Measurements from ENCODE around the gene RAD9A.

RAD9A gene

DNA sequence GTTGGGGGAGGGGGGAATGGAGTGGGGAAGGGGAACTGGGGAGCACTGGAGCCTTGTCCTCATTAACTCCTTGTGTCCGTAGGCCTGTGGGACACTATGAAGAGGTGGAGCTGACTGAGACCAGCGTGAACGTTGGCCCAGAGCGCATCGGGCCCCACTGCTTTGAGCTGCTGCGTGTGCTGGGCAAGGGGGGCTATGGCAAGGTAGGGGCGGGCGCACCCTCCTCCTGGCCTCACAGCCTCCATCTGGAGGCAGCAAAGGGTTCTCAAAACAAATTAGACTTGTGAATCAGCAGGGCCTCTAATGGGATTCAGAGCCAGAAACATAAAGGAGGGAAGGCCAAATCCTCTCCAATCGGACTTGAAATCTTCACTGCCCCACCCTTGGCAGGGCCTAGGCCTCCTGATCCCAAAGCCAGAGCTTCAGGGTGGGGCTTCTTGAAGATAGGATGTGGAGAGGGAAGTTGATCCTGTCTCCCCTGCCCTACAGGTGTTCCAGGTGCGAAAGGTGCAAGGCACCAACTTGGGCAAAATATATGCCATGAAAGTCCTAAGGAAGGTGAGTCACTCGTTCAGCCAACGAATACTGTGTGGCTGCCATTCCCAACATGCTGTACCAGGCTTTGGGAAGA, 37.4 kb downstream of the RAD9A start:
- DNase-seq, result no peak

DNA sequence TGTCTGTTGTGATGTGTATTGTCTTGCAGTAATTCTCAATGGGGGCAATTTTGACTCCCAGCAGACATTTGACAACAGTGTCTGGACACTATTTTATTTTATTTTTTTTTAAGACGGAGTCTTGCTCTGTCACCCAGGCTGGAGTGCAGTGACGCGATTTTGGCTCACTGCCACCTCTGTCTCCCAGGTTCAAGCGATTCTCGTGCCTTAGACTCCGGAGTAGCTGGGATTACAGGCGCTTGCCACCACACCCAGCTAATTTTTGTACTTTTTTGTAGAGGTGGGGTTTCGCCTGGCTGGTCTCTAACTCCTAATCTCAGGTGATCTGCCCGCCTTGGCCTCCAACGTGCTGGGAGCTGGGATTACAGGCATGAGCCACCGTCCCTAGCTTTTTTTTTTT, 37.9 kb downstream of the RAD9A start:
- DNase-seq, result no peak

DNA sequence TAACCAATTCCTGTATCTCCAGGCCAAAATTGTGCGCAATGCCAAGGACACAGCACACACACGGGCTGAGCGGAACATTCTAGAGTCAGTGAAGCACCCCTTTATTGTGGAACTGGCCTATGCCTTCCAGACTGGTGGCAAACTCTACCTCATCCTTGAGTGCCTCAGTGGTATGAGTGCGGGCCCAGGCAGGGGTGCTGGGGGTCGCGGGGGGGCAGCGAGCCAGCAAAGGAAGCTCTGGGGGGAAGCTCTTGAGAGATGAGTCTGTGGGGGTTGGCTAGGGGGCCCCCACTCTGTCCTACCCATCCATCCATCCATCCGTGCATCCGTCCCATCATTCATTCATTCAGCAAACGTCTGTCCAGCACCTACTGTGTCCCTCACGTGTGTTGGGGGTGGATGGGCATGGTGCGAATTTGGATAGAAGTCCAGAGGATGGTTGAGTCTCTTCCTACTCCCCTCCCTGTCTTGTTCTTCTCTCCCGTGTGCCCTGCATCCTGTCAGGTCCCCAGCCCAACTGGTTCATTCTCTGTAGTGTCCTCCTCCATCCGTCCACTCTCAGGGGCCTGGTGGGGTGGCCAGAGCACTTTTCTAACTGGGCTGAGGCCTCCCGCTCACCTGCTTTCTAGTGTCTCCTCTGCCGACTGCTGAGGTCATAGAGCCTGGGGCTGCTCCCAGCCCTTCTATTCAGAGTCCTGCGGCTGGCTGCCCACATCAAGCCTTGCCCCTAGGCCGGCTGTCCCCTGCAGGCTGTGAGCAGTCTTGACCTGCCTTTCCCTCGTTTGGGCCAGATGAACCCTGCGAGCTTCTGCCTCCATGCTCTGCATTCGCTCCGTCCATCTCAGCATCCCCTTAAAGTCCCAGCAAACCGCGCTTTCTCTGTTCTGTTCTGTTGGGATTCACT, 39.8 kb downstream of the RAD9A start:
- DNase-seq, result no peak

DNA sequence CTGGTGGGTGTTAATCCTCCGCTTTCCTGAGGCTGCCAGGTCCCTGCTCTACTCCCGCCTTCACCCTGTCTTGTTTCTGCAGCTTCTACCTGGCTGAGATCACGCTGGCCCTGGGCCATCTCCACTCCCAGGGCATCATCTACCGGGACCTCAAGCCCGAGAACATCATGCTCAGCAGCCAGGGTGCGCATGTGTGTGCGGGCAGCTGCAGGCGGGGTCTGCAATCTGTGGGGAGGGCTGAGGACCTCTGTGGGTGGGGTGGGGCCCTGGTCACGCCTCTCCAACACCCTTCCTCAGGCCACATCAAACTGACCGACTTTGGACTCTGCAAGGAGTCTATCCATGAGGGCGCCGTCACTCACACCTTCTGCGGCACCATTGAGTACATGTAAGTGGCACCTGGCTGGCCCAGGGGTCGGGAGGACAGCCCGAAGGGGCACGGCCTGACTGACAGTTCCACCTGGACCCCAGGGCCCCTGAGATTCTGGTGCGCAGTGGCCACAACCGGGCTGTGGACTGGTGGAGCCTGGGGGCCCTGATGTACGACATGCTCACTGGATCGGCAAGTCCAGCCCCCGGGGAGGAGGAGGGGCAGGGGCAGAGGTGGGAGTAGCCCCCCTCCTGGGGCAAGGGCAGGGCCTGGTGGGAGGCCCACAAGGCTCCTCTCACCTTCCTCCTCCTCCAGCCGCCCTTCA, 41.0 kb downstream of the RAD9A start:
- DNase-seq, result no peak

DNA sequence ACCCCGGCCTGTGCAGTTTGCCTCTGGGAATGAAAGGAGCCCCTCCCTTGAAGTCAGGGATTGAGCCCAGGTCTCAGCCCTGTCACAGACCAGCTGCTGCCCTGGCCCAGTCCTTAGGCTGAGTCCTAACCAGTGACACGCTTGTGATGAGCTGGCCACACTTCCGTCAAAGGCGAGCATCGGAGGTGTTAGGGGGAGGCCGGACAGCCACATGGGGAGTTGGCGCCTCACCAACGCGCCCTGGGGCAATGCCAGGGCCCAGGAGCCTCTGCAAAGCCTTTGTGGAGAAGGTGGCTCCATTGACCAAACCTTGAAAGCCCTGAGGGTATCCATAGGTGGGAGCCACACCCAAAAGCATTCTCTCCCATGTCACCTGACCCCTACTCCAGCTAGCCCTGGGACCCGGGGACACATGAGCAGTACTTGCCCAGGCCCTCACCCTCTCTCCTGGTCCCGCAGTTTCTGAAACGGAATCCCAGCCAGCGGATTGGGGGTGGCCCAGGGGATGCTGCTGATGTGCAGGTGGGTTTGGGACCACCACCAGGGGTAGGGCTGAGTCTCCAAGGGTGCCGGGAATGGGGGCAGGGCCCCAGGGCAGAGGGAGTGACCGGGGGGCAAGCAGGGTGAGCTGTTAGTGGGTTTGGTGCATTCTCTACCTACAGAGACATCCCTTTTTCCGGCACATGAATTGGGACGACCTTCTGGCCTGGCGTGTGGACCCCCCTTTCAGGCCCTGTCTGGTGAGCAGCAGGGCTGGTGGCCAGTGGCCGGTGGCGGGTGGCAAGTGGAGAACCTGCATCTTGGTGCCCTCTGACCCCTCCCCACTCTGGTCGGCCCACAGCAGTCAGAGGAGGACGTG, 42.0 kb downstream of the RAD9A start:
- no peak for DNase-seq

DNA sequence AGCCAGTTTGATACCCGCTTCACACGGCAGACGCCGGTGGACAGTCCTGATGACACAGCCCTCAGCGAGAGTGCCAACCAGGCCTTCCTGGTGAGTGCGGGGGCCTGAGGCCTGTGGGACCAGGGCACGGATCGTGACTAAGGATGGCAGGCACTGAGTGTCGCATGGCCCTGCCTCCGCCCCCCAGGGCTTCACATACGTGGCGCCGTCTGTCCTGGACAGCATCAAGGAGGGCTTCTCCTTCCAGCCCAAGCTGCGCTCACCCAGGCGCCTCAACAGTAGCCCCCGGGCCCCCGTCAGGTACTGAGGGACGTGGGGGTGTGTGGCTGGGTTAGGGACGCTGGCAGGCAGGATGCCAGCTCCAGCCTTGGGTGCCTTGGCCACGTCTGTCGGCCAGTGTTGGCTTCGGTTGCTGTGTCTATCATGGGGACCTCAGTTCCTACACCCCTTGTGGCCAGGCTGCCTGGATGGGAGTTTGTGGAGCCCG, 42.7 kb downstream of the RAD9A start:
- DNase-seq, result no peak

DNA sequence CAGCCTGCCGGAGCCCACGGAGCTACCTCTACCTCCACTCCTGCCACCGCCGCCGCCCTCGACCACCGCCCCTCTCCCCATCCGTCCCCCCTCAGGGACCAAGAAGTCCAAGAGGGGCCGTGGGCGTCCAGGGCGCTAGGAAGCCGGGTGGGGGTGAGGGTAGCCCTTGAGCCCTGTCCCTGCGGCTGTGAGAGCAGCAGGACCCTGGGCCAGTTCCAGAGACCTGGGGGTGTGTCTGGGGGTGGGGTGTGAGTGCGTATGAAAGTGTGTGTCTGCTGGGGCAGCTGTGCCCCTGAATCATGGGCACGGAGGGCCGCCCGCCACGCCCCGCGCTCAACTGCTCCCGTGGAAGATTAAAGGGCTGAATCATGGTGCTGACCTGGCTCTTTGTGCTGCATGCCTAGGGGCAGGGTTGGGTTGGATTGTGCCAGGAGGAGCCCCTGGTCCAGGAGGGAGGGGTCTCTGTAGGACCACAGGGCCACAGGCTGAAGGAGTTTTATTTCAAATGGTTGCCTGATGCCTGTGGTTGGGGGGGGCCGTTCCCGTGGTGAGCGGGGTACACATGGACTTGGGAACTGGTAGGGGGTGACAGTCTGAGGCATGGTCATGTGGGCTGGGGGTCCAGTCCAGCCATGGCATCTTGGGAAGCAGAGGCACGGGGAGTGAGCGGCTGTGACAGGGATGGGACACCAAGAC, 43.4 kb downstream of the RAD9A start:
- no peak for DNase-seq

DNA sequence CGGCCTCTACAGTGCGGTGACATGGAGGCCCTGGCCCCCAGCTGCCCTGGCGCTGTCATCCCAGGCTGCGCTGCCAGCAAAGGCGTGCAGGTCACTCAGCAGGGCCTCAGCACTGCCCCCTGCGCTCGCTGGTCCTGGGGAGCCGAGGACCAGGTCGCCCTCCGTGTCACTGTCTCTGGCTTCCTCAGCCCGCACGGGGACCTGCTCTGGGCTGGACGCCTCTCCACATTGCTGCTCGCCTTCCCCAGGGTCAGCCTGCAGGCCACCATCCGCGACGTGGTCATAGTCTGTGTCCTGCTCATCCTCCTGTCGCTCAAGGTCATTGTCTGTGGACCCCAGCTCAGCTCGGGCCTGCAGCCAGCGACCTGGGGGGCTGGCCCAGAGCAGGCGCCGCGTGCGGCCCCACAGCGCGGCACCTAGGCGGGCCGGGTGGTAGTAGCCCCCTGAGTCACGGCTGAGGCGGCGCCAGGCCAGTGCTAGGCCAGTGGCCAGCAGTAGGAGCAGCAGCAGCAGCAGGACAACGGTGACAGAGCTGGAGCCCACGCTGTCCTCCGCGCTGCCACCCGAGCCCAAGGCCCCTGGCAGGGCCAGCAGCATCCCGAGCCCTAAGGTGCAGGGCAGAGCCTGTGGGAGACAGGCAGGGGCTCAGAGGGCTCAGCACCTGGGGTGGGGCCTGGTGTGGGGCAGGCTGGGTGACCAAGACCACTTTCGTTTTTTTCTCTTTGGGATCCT, 44.1 kb downstream of the RAD9A start:
- no peak for DNase-seq

DNA sequence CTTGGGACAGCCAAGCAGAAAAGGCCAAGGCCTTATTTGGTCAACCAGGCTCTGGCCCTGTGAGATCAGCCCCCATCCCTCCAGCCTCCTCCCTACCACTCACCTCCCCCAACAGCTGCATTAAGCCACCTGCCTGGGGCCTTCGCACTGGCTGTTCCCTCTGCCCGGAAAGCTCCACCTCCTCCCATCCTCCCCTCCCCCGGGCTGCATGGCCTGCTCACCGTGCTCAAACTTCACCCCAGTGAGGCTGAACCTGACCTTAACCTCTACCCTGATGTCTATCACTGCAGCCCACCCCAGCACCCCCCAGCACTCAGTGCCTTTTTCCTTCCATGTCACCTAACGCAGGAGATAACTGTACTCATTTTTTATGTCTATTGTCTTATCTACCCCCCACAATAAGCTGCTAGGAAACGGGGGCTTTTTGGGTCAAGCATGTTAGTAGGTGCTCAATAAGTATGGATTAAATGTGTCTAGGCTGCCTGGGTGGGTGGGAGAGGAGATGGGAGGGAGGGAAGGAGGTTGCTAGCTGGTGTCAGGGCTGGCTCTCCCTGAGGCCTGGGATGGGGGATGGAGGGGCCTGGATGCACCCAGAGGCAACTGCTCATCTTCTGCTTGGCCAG, 44.8 kb downstream of the RAD9A start:
- peak; percentile 46 for DNase-seq

DNA sequence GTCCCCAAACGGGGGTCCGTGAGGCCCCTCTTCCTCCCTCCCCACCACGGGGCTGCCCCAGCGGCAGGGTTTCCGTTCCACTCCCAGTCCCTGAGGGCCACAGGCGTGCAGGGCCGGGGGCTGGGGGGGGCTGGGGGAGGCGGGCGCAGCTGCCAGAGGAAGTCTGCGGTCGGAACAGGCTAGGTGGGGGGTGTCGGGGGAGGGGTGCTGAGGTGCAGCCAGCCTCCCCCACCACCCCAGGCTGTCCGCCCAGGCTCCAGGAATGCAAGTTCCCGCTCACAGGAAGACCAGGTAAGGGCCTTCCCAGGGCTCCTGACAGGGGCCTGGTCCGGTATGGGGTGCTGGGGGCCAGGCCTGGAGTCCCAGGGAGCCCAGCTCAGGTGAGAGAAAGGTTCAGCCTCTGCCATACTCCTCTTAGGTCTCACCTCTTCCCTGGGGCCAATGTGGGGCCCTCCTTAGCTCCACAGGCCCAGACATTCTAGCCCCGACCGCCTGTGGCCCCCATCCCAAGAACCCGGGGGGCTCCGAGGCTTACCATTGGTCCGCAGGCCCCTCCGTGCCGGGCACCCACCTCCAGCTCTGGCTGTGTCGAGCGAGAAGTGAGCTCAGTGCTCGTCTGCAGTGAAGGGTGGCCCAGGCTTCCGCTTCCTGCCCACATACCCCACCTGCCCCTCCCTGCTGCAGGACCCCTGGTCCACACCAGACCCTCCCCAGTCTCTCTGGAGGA, 45.5 kb downstream of the RAD9A start, which contains the start of gene PTPRCAP:
Gene PTPRCAP (minus strand): TSS at position 601 of the 727 bp plus-strand sequence. CDS start 63 bp downstream, at position 538.
- DNase-seq, result peak; percentile 39

DNA sequence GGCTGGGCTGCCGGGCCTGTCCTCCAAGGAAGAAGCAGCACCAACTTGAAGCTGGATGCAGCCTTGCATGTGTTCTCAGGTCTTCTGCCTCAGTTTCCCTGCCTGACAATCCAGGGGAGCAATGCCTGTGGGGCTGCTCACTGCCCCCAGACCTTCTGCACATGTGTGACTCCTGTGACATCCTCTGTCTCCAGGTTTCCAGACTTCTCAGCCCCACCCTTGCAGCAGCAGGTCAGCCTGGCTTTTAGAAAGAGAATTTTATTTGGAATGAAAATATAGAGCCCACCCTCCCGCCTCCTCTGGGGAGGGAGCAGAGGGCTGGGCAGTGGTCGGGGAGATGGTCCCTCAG, 46.0 kb downstream of the RAD9A start:
- no peak for DNase-seq

DNA sequence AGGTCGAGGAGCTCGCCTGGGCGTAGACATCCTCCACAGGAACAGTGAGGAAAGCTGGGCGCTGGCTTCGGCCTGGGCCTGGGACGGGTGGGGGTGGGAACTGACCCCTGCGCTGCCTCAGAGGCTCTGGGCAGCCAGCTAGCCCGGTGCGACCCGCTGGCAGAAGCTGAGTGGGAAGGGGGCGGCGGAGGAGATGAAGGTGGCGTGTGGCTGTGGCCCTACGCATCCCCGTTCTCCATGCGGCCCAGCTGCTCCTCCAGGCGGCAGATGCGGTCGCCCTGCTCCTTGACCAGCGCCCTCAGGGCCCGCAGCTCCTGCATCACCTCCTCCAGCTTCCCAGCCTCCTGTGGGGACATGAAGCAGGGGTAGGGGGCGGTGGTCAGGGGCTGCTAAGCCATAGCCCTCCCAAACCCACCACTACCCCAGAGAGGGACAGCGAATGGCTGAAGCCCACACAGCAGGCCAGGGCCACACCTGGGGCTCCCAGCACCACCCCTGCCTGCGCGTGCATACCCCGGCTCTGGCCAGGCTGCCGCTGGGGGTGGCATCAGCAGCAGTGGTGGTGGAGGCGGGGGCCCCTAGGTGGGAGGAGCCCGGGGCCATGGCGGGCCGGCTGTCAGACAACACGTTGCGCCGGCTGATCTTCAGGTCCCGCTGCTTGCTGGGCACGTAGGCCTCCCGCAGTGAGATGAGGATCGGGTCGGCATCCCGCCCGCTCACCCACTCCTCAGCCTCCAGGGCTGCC, 46.5 kb downstream of the RAD9A start:
- DNase-seq, result no peak

DNA sequence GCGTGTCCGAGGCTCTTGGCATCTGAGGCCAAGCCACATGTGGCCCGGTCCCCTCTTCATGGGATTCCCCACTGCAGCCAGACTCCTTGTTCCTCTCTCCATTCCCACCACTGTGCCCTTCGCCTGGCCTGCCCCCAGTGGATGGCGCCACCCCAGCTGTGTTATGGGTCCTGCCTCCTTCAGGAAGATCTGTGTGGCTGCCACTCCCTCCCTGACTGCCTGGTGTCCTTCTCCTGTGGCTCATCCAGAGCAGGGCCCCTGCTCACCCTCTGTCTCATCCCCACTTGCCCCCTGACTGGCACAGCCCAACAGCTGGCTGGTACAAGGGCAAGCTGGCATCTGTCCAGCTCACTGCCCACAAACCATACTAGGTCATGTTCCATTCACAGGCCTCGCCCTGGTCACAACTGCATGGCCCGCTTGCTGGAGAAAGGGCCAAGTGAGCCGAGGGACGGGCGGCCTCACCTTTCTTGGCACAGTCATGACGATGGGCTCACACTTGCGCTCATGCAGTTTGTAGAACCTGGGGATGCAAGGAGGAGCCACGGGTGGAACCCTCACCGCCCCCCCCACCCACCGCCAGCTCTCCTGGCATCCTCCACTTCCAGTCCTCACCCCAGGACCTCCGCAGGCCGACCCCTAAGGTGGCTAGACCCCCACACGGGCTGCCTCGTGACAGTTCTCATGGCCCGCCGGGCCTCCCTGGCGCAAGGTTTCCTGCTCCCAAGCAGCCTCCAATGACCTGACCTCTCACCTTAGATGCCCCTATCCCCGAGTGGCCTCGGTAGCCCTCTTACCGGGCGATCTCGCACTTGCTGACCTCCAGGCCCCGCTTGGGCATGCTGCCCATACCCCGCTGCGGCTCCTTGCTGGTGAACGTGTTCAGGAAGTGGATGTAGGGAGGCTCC, 47.8 kb downstream of the RAD9A start:
- DNase-seq, result peak; percentile 17

DNA sequence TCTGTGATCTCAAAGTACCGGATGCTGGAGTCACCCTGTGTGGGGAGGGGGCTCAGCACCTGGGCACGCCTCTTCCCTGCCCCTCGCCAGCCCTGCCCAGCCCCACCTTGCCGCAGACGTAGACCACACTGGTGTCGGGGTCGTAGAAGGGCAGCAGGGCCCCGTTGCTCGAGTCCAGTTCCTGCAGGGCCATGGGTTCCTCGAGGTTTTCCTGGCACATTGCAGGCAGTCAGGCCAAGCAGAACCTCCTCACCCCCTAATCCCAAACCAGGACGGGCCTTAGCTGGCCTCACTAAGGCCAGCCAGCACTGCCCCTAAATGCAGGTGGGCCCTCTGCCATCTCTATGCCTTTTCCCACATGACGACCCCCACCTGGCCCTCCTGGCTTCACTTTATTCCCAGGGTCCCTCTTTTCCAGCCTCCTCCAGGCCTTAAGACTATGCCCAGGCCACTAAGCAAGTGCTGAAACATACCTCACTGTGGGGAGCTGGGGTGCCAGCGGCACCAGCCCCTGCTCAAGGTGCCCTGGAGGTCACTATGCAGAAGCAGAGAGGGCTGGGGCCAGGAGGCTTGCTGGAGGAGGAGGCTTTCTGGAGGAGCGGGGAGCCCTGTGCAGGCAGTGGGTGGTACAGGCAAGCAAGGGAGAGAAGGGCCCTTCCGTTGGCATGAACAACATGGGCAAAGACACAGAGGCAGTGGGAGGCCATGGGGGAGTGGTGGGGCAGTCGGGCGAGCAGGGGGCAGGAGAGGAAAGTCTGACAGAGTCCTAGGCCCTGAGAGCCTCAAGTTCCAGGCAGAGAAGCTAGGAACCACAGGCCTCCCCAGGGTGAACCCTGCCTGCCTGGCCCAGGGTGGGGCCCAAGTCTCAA, 48.7 kb downstream of the RAD9A start:
- no peak for DNase-seq

DNA sequence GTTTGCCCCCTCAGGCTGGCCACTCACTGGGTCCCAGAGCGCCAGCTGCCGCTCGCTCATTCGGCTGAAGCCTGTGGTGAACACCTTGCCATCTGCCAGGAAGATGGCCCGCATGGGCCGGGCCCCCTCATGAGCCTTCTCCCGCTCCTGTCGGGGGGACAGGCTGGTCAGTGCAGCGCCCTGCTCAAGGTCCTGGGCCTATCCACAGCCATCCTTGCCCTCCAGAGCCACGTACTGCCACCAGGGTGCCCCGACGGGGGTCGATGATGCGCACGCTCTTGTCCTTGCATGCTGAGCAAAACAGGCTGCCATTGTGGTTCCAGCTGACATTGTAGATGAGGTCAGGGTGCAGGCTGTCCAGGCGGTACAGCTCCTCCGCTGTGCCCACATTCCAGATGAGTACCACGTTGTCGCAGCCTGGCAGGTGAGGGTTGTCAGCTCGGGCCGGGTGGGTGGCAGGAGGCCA, 49.3 kb downstream of the RAD9A start:
- DNase-seq, result no peak

DNA sequence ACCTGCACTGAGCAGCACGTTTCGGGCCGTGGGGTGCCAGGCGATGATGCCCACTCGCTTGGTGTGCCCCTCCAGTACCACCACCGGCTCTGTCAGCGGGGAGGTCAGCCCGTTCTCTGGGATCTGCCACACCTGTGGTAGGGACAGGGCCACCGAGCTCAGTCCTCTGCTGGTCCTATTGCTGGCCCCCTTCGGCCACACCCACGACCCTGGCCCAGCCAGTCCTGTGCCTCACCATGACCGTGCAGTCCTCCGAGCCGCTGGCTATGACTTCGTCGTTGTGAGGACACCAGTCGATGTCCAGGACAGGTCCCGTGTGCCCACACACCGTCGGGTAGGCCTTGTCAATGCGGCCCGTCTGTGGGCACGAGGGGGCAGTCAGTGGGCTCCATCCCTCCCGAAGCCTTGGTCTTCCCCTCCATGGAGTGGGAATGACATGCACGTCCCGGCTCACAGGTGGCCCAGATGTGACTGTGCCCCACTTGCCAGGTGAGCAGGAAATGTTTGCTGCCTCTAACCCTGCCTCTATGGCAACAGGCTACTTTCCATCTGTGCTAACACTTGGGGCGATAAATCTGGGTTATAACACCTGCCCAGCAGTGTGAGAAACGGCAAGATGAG, 50.1 kb downstream of the RAD9A start:
- DNase-seq, result no peak
